ENCODE results near the gene MPO. TPM values are rescaled to one million over a fixed set of nuclear protein-coding genes. Genes with fewer than 3 reads are reported as not detected.

The MPO gene, protein sequence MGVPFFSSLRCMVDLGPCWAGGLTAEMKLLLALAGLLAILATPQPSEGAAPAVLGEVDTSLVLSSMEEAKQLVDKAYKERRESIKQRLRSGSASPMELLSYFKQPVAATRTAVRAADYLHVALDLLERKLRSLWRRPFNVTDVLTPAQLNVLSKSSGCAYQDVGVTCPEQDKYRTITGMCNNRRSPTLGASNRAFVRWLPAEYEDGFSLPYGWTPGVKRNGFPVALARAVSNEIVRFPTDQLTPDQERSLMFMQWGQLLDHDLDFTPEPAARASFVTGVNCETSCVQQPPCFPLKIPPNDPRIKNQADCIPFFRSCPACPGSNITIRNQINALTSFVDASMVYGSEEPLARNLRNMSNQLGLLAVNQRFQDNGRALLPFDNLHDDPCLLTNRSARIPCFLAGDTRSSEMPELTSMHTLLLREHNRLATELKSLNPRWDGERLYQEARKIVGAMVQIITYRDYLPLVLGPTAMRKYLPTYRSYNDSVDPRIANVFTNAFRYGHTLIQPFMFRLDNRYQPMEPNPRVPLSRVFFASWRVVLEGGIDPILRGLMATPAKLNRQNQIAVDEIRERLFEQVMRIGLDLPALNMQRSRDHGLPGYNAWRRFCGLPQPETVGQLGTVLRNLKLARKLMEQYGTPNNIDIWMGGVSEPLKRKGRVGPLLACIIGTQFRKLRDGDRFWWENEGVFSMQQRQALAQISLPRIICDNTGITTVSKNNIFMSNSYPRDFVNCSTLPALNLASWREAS
- 0.12 and 0.14 TPM in 2 replicates for total RNA-seq (2011; cell fraction: chromatin; rRNA removed; ENCODE audit: low replicate concordance)
- 0.17 TPM in 1 of 2 replicates, not detected in the other for total RNA-seq (2011; cell fraction: nucleolus; rRNA removed)
- total RNA-seq (2011; cell fraction: nucleoplasm; rRNA removed): not detected in 2 replicates
- total RNA-seq (2014; rRNA removed) (not detected in 2 replicates), total RNA-seq (2014; rRNA removed; fragmentation: Illumina TruSeq; extraction: Trizol) (not detected in 2 replicates), total RNA-seq (2015; rRNA removed; fragmentation: Illumina TruSeq; extraction: Trizol) (not detected in 2 replicates), total RNA-seq (2021) (0.47 TPM in 1 of 2 replicates, not detected in the other), polyA plus RNA-seq (2011; rRNA removed) (0.15 and 0.39 TPM in 2 replicates), polyA plus RNA-seq (2014; fragmentation: Illumina TruSeq; extraction: Trizol) (0.06 TPM in 1 of 2 replicates, not detected in the other), polyA plus RNA-seq (2014; fragmentation: Nextera tagmentation; extraction: Ambion mirVana) (under 1 TPM in 1 of 2 experiments, not detected in 1; 0.04 TPM), polyA plus RNA-seq (2014; rRNA removed) (0.03 TPM in 1 of 2 replicates, not detected in the other), polyA minus RNA-seq (2011; rRNA and poly(A)+ RNA removed) (0.06 and 0.32 TPM in 2 replicates), Bru-seq, nascent RNA (not detected), BruChase-seq, experiment 1, labeled RNA remaining after a 2-hour chase (percentile 8 among the genes with signal in this experiment), BruChase-seq, experiment 2, labeled RNA remaining after a 6-hour chase (percentile 12 among the genes with signal in this experiment)
- polyA plus RNA-seq (2011; cell fraction: cytosol; rRNA removed): 0.06 and 0.33 TPM in 2 replicates
- 0.06 and 0.34 TPM in 2 replicates for polyA plus RNA-seq (2011; cell fraction: nucleus; rRNA removed)
- 0.03 and 0.08 TPM in 2 replicates for polyA plus RNA-seq (2012)
- not detected in 2 replicates for polyA minus RNA-seq (2011; cell fraction: cytosol; rRNA and poly(A)+ RNA removed)
- polyA minus RNA-seq (2011; cell fraction: nucleus; rRNA and poly(A)+ RNA removed): not detected in 2 replicates
- long read RNA-seq, experiment 1: 0 reads
- long read RNA-seq, experiment 2: 0 reads
- long read RNA-seq, experiment 3: 0 reads

DNA sequence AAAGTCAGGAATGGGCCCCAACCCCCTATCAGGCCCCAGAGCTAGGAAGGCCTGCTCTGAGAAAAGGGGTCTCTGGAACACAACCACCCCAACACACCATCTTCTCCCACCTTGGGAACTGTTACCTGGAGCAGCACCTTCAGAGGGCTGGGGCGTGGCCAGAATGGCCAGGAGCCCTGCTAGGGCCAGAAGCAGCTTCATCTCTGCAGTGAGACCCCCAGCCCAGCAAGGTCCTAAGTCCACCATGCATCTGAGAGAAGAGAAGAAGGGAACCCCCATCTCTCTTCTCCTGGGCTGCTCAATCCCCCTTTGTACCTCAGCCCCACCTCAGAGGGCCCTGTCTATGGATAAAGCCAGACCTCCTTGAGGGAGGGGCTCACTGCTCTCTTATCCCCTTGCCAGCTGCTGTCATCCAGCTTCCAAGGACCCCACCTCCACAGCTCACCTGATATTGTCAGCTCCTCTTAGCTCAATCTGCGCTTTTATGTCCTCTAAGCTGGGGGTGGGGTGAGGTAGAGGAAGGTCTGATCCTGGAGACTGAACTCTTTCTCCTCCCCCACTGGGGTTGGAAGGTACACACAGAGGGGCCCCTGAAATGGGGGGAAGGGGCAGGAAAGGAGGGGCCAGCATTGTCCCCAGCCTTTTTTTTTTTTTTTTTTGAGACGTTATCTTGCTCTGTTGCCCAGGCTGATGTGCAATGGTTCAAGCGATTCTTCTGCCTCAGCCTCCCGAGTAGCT lies at the start of gene MPO:
TSS of gene MPO (minus strand) at position 456 of the 738 bp plus-strand sequence. CDS start at position 279, 177 bp downstream.
- H3K79me2 ChIP-seq (ENCODE audit: control insufficient read depth, insufficient read depth, low read length): no peaks in the 10 kb centered on the region
- H3K4me1 ChIP-seq (replicated peaks in 1 of 2; ENCODE audit: control insufficient read depth in 2 of 2, insufficient read depth in 2 of 2, low read length in 2 of 2): peaks cover 0 to 21% of the 10 kb centered on the region in 2 experiments; a peak in 3 of 5 replicates
- POLR2A ChIA-PET: interaction anchor here (0.6 to 1.8 kb wide), 5 partner anchors 16 to 164 kb away, joined by 3 to 6 read pairs (median 3); no protein-coding TSS in a partner anchor
- peak in 2 of 4 experiments; percentile 4 to 6 for DNase-seq (ENCODE audit: extremely low read depth in 1 of 4, low spot score in 3 of 4)
- no TSS peak for BruUV-seq (replicated peaks)
- WGBS (ENCODE audit: insufficient coverage, low coverage, missing lambda C conversion rate): 10% methylated on average over 3 of the region's 5 CpGs
- no peak within 1 kb of the TSS for H3K4me3 ChIP-seq
- H3K4me2 ChIP-seq (ENCODE audit: insufficient read depth, low read length): no peak within 1 kb of the TSS
- no peak within 1 kb of the TSS for H3K27ac ChIP-seq (ENCODE audit: extremely low read depth, low read depth, low read length)
- H3K27me3 ChIP-seq (ENCODE audit: control insufficient read depth in 2 of 2, insufficient read depth in 2 of 2, low read length in 2 of 2): peaks cover 17 to 51% of the 10 kb centered on the region in 2 experiments; a peak in 4 of 5 replicates
- no peaks in the 10 kb centered on the region for H3K9me3 ChIP-seq (replicated peaks; ENCODE audit: control insufficient read depth, insufficient read depth, low read depth, low read length)
- H4K20me1 ChIP-seq (replicated peaks; ENCODE audit: control insufficient read depth, insufficient read depth, low read length): peaks cover 2% of the 10 kb centered on the region; the same call in 1 of the 2 replicates
- no peak within 1 kb of the TSS for H3K9ac ChIP-seq (ENCODE audit: insufficient read depth in 1 of 2, low read depth in 2 of 2, low read length in 2 of 2)
- intact Hi-C loops (cut with micrococcal nuclease): no loop called here
- CTCF ChIA-PET (ENCODE audit: low intra/inter-chr PET ratio): no interaction called here
- no peak within 1 kb of the TSS for H2AFZ ChIP-seq (ENCODE audit: low read depth, low read length)
- H3K36me3 ChIP-seq (ENCODE audit: control insufficient read depth, insufficient read depth, low read length): no peaks in the 10 kb centered on the region
- in situ Hi-C loops (cut with MboI): loop anchor here (25.0 kb wide), 1 partner anchor 732 kb away; no protein-coding TSS in a partner anchor
- ATAC-seq: no peak
- H3K9me1 ChIP-seq (ENCODE audit: control insufficient read depth, insufficient read depth, low read length): no peaks in the 10 kb centered on the region
- no peak for FAIRE-seq
- TF ChIP-seq ETV5 (CRISPR knock-in tag; IDR thresholded peaks at IDR 0.05; ENCODE audit: low read depth): no peak
- TF ChIP-seq SIN3A (IDR thresholded peaks at IDR 0.05; ENCODE audit: borderline replicate concordance in 2 of 2, control insufficient read depth in 1 of 2, low read depth in 2 of 2, low read length in 2 of 2): no peak
- no peak for TF ChIP-seq FOXA1 (IDR thresholded peaks at IDR 0.05; ENCODE audit: borderline replicate concordance)
- TF ChIP-seq, protein P1, sequence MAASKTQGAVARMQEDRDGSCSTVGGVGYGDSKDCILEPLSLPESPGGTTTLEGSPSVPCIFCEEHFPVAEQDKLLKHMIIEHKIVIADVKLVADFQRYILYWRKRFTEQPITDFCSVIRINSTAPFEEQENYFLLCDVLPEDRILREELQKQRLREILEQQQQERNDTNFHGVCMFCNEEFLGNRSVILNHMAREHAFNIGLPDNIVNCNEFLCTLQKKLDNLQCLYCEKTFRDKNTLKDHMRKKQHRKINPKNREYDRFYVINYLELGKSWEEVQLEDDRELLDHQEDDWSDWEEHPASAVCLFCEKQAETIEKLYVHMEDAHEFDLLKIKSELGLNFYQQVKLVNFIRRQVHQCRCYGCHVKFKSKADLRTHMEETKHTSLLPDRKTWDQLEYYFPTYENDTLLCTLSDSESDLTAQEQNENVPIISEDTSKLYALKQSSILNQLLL (CRISPR knock-in tag; IDR thresholded peaks at IDR 0.05; ENCODE audit: borderline replicate concordance): no peak
- no peak for TF ChIP-seq JUND (IDR thresholded peaks at IDR 0.05; ENCODE audit: borderline replicate concordance, low read depth, low read length)
- no peak for TF ChIP-seq JUND (tag; IDR thresholded peaks at IDR 0.05; ENCODE audit: borderline replicate concordance, low read depth, low read length)
- no peak for TF ChIP-seq SAP30 (IDR thresholded peaks at IDR 0.05; ENCODE audit: borderline replicate concordance, insufficient read depth, low read depth, low read length, poor library complexity, severe bottlenecking)
- TF ChIP-seq CBX5 (IDR thresholded peaks at IDR 0.05; ENCODE audit: borderline replicate concordance, low read depth): no peak
- no peak for TF ChIP-seq IRF2 (CRISPR knock-in tag; IDR thresholded peaks at IDR 0.05)
- no peak for TF ChIP-seq MAFK (IDR thresholded peaks at IDR 0.05; ENCODE audit: low read length)
- TF ChIP-seq JUNB (CRISPR knock-in tag; conservative IDR thresholded peaks at IDR 0.05): no peak
